GM19438 (cell line): ENCODE data around the gene HNRNPUL2.

Experiments
- ATAC-seq: cut with Tn5 transposase; IDR thresholded peaks from one replicate; pipeline ENCODE4 v1.9.1; 2021; ENCODE audit warnings: low read depth; ENCODE audit not compliant: unreplicated experiment

HNRNPUL2 gene

GRCh38 chr11:62671608-62672389 is 55.5 kb downstream of the HNRNPUL2 start, which contains the start of the genes LBHD1 and UQCC3:
TSS of gene LBHD1 (minus strand) at chr11:62672267. CDS start at chr11:62670031, 2,236 bp downstream.
TSS of gene UQCC3 (plus strand) at chr11:62671673. CDS start at chr11:62671746, 73 bp downstream.
- ATAC-seq = peak; percentile 45

GRCh38 chr11:62671236-62671607 is 56.0 kb downstream of the HNRNPUL2 start:
- ATAC-seq = peak; percentile 5

- ATAC-seq = no peak
Measured at GRCh38 chr11:62669420-62670161, 57.7 kb downstream of the HNRNPUL2 start.

- ATAC-seq = no peak
Measured at GRCh38 chr11:62667460-62667859, 59.8 kb downstream of the HNRNPUL2 start.

DNA sequence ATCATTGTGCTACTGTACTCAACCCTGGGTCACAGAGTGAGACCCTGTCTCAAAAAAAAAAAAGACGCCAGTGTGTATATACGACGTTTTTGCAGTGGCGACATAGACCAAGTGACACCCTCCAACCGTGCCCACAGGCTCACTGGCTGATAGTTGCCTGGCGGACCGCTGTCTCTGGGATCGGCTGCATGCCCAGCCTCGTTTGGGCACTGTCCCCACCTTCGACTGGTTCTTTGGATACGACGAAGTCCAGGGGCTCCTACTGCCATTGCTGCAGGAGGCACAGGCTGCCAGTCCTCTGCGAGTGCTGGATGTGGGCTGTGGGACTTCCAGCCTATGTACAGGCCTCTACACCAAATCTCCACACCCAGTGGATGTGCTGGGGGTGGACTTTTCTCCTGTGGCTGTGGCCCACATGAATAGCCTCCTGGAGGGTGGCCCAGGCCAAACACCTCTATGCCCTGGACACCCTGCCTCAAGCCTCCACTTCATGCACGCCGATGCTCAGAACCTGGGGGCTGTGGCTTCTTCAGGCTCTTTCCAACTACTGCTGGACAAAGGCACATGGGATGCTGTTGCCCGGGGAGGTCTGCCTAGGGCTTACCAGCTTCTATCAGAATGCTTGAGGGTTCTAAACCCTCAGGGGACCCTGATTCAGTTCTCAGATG is 60.9 kb downstream of the HNRNPUL2 start:
- ATAC-seq = no peak

DNA sequence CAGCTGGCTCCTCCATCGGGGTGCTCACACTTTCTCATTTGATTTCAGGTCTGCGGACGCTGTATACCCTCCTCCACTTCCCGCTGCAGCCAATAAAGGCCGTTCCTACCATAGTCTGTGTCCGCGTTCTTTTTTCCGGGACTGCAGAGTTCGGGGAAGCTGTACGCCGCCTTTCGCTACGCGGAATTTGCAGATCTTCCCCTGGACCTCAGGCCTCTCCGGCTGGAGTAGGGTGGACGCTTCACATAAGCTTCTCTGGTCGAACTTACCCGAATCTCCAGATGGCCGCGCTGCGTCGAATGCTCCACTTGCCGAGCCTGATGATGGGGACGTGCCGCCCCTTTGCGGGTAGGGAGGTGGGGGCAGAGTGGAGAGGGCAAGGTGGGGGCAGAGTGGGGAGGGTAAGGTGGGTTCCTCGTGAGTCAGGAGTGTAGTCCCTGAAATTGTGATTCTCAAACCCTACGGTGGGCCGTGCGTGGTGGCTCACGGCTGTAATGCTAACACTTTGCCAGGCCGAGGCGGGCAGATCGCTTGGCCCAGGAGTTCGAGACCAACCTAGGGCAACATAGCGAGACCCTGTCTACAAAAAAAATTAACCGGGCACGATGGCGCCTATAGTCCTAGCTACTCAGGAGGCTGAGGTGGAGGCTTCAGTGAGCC is 61.5 kb downstream of the HNRNPUL2 start:
- peak; percentile 18 for ATAC-seq

DNA sequence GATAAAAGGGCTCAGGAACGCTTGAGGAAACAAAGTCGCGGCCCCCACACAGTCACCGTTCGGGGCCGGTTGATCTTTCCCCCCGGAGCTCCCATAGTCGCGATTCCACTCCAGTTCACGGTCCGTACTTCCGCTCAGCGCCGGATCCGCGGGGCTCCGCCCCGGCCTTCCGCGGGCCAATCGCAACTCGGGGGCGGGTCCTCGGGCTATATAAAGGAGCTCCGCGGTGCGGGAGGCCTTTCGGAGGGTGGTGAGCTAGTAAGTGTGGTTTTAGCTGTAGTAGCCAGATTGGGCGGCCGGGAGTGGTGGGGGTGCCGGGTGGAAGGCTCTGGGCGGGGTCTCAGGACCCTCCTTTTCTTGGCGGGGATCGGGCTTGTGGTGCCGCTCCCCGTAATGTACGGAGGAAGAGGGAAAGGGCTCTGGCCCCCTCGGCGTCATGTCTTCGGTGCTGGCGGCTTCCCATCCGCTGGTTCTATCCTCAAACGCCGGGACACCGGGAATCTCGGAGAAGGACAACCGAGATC is 62.1 kb downstream of the HNRNPUL2 start, which contains the start of the genes C11orf98 and CSKMT:
C11orf98 (minus strand) TSS at position 136 of the 524 bp plus-strand sequence; CDS start at position 95, 41 bp downstream.
CSKMT (plus strand) TSS at position 238 of the 524 bp plus-strand sequence. CDS start 568 bp downstream, outside the sequence.
- peak; percentile 79 for ATAC-seq

DNA sequence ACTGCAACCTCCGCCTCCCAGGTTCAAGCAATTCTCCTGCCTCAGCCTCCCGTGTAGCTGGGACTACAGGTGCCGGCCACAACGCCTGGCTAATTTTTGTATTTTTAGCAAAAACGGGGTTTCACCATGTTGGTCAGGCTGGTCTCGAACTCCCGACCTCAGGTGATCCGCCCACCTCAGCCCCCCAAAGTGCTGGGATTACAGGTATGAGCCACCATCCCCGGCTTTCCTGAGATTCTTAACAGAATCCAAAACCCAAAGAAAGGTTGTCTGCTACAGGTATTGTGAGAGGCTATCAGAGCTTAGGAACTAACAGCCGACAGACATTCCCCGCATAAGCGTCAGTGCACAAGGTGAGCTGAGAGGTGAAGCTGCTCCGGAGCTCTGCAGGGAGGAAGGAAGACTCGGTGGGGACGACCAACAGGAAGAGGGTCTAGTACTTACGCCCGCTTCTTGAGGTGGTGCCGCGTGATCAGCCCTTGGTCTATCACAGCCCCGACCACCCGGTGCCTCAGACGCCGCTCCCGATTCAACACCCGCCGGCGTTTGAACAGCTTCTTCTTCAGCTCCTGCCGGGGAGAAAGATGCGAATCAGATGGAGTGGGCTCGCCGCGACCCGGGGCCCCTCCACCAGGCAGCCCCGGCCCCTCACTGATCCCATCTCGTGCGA is 62.7 kb downstream of the HNRNPUL2 start:
- ATAC-seq = peak; percentile 22
